HG03066 (cell line): ENCODE measurements around the gene KIF21B.
"Not testable (repeated sequence)": the region's sequence is repeated elsewhere in the genome, so short reads cannot be mapped to it uniquely, and the experiment has no call there.

ENCODE experiments used
- ATAC-seq: cut with Tn5 transposase; IDR thresholded peaks from one replicate; pipeline ENCODE4 v1.9.1; 2021; ENCODE audit warnings: low read depth; ENCODE audit not compliant: unreplicated experiment

The KIF21B gene

DNA sequence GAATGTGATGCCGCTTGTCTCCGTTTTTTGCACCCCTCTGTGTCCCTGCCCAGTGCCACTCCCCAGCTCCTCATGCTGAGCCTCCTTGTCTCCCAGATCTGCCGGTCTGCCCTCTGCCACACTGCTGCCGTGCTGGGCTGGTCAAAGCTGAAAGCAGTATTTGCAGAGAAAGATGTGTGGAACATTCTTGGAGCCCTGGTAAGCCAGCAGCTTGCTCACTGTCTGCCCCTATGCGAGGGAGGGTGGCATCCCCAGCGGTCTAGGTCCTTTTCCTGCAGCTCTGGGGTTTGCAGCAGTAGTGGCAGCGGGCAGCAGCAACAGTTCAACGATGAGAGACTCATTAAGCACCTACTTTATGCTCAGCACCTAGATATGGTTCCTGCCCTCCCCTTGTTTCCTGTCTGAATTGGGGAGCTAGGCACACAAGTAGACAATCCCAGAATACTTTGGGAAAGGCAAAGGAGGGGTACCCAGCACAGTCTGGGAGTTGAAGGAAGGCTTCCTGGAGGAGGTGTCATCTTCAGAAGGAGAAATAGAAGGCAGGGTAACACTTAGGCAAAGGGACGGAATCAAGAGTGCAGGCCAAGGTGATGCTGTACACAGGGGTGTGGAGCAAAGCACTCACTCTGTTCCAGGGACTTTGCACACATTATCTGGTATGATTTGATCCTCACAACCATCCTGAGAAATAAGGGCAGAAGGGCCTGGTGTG lies 63.1 kb downstream of the KIF21B start:
- ATAC-seq: no peak

DNA sequence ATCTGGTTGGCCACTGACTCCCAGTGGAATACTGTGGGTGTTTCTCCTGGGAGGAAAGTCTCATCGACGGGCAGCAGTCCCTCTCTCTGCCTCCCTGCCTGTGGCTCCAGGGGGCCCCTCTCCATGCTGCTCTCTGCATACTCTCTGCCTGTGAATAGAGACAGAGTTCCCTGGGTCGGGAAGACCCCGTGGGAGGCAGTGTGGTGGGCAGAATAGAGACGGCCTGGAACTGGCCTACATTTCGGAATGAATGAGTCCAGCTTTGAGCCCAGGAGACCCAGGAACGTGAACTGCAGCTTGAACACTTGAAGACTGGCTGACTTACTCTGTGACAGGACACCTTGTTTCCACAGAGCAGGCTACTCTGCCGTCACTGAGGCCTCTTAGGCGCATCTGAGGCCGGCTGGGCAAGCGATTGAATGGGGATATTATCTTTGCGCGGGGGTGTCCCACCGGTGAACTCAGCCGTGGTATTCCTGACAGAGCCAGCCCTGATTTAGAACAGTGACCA lies 64.0 kb downstream of the KIF21B start:
- no peak for ATAC-seq

DNA sequence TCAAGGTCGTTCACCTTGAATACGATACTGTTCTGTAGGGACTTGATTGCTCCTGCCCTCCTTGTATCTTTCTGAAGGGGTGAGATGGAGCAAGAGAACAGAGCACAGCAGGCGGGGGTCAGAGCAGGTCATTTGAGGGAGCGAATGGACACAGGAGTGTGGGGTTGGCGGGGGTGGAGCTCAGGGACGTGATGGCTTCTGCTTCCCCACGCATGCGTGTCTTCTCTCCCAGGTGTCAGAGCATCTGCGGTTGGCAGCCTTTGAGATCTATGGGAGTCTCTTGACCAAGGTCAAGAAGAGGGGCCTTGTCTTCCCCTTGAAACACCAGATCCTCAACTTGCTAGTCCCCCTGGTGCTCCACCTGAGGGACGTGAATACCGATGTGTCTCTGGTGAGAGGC lies 64.9 kb downstream of the KIF21B start:
- ATAC-seq: no peak

DNA sequence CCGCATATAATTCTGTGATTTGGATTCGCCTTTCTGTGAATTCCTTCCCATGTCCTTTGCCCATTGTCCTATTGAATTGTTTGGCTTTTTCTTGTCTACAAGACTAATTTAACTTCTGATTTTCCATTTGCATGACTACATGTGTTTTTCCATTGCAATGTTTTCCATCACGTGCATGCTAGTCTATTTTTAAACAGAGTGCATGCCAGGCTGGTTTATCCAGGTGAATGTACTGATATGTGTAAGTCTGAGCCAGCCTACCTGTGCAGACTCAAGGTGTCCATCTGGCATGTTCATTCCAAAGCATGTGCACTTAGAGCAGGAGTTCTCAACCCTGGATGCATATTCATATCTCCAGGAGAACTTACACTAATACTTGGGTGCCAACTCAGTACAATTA lies 69.1 kb downstream of the KIF21B start:
- ATAC-seq: no peak

DNA sequence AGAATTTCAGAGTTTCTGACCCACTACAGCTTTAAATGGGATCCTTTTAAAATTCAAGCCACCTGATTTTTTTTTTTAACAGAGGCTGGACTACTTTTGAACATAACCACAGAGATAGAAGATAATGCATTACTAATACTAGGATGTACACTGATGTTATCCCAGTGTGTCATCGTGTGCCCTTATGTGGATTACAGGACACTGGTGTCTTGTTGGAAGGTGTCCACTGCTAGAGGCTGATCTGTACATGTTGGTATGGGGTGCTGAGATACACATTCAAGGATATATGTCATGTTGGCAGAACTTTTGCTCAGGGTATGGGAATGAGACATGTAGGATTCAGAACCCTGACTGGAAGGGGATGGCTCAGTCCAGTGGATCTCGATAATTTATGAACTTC lies 72.5 kb downstream of the KIF21B start:
- ATAC-seq: no peak

DNA sequence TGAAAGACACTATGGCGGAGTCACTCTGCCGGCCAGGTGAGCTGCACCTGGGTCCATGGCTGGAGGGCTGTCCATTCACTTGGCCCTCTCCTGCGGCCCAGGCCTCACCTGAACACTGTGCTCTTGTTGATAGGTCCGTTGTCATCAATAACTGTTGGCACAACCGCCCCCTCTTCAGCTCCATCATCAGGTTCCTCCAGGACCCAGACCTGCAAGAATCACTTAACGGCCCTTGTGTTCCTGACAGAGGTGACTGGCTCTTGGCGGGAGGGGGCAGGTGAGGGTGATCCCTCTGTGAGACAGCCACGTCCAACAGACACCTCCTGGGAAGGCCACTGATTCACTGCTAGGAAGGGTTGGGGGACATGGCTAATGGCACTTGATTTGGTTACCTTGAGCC lies 73.9 kb downstream of the KIF21B start:
- ATAC-seq: no peak

DNA sequence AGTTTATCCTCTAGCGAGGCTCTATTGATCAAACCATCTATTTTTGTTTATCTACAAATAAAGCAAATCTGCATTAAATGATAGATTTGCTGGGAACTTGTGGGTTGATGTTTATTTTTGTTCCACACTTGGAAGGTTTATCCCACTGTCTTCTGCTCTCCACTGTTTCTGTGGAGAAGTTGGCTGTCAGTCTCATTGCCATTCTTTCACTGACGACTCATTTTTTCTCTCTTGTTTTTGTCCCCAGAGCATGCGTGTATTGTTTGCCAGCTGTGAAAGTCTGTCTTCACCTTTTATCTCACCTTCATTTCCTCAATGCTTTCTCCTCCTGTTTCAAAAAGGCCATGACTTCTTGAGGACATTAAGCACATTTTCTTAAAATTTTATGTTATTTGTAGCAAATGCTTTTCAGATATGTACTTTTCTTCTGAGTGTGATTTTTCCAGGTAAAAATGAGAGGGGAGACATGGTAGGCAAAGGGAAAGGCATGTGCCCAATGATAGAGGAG lies 76.4 kb downstream of the KIF21B start:
- ATAC-seq: no peak

DNA sequence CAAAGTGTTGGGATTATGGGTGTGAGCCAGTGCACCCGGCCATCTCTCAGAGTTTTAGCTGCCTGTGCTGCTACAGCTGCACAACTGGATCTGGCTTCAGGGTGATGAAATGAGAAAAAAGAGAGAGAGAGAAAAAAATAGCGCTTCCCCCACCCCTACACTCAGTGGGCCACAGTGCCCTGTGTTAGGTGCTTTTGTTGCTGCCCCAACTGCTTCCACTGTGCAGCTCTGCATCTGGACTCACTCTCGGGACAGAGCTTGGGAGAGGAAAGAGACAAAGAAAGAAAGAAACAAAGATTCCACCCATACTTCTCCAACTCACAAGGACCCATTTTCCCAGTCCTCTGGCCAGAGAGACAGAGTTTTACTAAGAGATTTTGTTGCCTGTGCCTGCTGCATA lies 78.4 kb downstream of the KIF21B start:
- no peak for ATAC-seq

DNA sequence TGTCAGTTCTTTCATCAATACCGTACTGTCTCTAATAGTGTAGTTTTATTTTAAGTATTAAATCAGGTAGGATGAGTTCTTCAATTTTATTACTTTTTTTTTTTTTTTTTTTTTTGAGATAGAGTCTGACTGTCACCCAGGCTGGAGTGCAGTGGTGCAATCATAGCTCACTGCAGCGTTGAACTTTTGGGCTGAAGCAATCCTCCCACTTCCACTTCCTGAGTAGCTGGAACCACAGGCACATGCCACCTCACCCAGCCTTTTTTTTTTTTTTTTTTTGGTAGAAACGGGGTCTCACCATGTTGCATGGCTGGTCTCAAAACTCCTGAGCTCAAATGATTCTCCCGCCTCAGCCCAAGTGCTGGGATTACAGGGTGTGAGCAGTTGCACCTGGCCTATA lies 84.6 kb downstream of the KIF21B start:
- ATAC-seq: no peak

DNA sequence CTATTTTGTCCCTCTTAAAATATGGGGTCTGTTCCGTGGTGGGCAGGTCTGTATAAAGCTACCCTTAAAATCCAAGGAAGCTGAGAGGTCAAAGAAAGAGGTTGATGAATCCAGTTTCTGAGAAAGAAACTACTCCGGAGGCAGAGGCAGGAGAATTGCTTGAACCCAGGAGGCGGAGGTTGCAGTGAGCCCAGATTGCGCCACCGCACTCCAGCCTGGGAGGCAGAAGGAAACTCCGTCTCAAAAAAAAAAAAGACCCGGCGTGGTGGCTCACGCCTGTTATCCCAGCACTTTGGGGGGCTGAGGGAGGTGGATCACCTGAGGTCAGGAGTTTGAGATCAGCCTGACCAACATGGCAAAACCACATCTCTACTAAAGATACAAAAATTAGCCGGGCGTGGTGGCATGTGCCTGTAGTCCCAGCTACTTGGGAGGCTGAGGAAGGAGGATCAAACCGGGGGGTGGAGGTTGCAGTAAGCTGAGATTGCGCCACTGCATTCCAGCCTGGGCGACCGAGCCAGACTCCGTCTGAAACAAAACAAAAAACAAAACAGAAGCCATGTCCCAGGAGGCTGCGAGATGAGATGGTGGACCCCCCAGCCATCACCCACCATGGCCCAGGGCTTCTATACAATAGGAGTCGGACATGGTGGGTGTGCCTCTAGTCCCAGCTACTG lies 88.1 kb downstream of the KIF21B start:
- not testable (repeated sequence) for ATAC-seq

DNA sequence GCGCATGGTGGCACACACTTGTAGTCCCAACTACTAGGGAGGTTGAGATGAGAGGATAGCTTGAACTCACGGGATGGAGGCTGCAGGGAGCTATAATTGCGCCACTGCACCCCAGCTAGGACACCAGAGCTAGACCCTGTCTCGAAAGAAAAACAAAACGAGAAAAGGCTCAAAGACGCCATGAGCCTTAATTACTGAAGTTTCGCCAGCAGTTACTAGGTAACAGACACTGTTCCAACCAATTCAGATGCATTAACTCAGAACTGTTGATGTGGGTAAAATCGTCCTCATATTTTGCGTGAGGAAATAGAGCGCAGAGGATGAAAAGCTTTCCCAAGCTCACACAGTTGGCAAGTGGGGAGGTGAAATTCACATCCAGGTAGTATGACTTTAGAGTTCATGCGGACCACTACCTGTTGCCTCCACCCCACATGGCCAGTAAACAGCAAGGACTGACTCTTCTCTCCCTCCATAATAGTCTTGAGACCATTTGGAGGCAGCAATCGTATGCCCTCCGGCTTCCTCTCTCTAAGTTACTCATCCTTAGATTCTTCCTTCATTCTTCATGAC lies 88.8 kb downstream of the KIF21B start:
- no peak for ATAC-seq

DNA sequence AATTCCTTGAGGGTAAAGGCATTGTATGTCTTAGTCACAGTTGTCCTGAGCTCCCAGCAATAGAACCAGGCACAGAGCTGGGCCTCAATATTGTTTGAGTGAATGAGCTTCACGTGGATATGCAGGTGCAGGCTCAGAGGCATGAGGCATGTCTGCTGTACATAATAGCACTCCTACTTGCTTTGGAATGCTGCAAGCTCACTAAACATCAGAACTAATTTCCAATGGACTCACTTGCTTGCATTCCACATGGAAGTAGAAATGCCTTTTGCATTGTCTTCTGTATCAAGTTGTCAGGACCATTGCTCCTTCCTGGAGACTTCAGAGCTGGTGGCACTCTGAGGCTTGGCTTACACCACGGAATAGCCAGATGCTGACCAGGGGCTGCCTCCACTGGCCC lies 91.7 kb downstream of the KIF21B start:
- ATAC-seq: no peak

DNA sequence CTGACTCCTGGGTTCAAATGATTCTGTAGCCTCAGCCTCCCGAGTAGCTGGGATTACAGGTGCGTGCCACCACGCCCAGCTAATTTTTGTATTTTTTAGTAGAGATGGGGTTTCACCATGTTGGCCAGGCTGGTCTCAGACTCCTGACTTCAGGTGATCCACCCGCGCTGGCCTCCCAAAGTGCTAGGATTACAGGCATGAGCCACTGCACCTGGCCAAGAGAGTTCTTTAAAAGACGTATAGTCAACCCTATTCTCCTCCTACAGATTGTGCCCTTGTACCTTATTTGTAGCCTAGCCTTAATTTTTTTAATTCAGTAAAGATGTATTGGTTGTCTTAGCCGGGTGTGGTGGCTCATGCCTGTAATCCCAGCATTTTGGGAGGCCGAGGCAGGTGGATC lies 93.2 kb downstream of the KIF21B start:
- not testable (repeated sequence) for ATAC-seq

DNA sequence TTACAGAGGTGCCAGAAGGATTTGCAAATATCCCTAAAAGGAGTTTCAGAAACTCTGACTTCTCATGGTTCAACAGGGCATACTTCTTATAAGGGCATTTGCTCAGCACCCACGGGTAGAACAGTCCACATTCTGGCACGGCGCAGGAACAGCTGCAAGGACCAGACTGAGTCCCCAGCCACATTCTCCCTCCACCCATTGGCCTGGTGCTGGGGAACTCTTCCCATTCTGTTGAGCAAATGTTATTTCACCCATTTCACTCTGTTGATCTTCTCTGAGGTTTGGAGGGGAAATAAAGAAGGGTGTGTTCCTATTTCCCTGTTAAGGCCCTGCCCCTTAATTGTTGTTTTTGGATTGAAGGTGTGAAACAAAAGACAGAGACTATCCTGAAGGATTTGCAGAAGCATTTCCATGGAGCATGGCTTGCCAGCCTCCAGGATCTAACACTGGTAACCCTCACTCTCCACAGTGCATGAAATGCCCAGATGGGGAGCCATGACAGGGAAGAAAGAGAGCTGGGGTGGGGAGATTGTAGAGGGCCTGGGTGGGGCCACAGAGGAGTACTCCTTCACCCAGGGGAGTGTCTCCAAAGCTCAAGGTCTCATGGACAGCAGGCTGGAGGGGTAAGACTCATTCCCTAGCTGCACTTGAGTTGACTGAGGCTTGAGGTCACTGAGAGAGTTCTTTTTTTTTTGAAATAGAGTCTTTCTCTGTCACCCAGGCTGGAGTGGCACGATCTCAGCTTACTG lies 93.8 kb downstream of the KIF21B start:
- ATAC-seq: no peak

DNA sequence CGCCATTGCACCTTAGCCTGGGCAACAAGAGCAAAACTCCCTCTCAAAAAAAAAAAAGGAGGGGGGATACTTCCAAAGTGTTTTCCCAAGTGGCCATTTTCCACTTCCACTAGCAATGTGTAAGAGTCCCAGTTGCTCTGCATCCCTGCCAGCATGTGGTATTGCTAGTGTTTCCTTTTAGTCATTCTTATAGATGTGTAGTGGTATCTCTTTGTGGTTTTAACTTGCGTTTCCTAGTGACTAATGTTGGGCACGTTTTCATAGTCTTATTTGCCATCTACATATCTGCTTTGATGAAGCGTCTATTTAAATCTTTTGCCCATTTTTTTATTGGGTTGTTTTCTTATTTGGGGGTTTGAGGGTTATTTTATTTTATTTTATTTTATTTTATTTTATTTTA lies 97.7 kb downstream of the KIF21B start:
- no peak for ATAC-seq

DNA sequence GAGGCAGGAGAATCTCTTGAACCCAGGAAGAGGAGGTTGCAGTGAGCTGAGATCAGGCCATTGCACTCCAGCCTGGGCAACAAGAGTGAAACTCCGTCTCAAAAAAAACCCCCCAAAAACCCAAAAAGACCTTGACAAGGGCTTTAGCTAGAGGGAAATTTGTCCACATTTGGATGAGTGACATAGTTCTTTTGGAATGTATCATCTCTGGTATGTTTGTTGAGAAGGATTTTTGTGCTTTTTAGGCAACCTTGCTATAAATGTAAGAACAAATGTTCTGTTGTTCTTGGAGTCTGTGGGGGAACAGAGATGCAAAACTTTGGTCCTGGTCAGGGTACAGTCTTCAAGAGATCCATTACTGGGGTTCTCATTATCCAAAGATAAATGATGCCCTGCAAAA lies 99.9 kb downstream of the KIF21B start:
- ATAC-seq: no peak

DNA sequence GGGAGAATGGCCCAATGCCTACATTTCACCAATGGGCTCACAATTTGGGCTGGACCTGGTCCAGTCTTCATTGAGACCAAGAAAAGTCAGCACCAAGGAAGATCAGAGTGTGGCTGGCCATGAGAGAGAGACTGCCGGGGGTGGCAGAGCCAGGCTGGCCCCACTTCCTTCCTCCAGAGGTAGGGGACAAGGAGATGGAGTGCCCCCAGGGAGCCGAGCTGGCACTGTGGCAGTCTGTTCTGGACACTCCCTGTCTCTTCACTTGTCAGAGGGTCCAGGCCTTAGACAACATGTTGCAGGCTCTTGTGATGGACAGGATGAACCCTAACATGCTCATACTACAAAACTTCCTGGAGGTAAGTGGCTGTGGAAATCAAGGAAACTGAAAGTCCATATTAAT lies 101.1 kb downstream of the KIF21B start:
- no peak for ATAC-seq

DNA sequence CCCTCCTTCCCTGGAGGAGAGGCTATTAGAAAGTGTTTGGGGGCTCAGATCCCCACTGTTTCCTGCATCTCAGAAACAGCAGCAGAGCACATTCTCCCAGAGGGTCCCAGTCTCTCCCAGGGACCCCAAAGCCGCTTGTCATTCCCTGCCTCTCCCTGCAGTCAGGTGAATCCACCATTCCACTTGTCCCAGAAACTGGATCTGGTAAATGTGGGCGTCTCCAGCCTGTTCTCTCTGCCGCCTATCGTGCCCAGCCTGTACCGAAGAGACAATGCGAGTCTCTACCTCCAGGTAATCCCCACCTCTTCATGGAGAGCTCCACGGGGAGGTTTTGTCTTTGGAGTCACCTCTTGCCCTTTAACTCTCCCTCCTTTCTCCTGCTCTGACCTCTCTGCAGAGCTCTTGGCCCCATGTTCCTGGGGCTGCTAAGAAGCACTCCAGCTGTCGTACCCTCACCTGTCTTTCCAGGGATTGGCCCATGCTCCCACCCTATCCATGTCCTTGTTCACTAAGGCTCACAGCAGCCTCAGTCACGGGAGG lies 101.9 kb downstream of the KIF21B start:
- no peak for ATAC-seq
